Testis (tissue), 2 donors: ENCODE data around the gene MCOLN1.

Experiments
- POLR2A ChIP-seq: fragments of 450-650 bp; IDR thresholded peaks from one replicate; pipeline ENCODE4 v1.6.1; 2017; ENCODE audit warnings: antibody characterized with exemption, mild to moderate bottlenecking, moderate library complexity
- TF ChIP-seq, protein P1 (sequence below), 3 experiments: fragments of 450-650 bp in 2 of 3; fragments of 200-600 bp in 1 of 3; sonication (generic) in 1 of 3; IDR thresholded peaks; one replicate each; pipeline ENCODE4 v1.5.1; 2016 to 2019; ENCODE audit warnings: antibody characterized with exemption in 3 of 3, mild to moderate bottlenecking in 2 of 3, moderate library complexity in 1 of 3

GRCh38 chr19:7476241-7476640, 46.2 kb upstream of the MCOLN1 start:
- TF ChIP-seq, protein P1, sequence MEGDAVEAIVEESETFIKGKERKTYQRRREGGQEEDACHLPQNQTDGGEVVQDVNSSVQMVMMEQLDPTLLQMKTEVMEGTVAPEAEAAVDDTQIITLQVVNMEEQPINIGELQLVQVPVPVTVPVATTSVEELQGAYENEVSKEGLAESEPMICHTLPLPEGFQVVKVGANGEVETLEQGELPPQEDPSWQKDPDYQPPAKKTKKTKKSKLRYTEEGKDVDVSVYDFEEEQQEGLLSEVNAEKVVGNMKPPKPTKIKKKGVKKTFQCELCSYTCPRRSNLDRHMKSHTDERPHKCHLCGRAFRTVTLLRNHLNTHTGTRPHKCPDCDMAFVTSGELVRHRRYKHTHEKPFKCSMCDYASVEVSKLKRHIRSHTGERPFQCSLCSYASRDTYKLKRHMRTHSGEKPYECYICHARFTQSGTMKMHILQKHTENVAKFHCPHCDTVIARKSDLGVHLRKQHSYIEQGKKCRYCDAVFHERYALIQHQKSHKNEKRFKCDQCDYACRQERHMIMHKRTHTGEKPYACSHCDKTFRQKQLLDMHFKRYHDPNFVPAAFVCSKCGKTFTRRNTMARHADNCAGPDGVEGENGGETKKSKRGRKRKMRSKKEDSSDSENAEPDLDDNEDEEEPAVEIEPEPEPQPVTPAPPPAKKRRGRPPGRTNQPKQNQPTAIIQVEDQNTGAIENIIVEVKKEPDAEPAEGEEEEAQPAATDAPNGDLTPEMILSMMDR (IDR thresholded peaks at IDR 0.05), result no peak
- TF ChIP-seq POLR2A, result no peak
